Activated CD4-positive, alpha-beta T cell treated with anti-CD3 and anti-CD28 coated beads, Interleukin-2, amount 50 U/mL, for 1 hour (primary cell): Measurements from ENCODE around the gene ARHGAP31.

ENCODE experiments used
- DNase-seq: peaks from one replicate; pipeline ENCODE4 v3.0.0-alpha.2; 2020

ARHGAP31 gene

DNA sequence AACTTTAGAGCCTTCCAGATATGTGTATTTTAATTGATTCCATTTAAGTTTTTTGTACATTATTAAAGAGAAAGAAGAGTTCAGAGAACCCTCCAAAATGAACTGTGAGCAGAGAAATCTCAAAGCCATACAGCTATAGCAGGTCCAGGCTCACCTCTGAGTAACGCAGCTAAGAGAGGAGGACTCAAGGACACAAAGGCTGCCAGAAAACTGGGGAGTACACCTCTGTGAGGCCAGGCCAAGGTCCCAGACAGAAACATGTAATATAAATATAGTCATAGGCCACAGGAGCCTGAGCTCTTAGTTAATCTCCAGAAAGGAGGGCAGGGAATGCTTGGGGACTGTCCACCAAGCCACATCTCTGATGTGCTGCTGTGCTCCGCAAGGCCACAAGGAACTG is 102.7 kb downstream of the ARHGAP31 start:
- no peak for DNase-seq

- DNase-seq: no peak
Observed at GRCh38 chr3:119400466-119400865, 106.3 kb downstream of the ARHGAP31 start.

DNA sequence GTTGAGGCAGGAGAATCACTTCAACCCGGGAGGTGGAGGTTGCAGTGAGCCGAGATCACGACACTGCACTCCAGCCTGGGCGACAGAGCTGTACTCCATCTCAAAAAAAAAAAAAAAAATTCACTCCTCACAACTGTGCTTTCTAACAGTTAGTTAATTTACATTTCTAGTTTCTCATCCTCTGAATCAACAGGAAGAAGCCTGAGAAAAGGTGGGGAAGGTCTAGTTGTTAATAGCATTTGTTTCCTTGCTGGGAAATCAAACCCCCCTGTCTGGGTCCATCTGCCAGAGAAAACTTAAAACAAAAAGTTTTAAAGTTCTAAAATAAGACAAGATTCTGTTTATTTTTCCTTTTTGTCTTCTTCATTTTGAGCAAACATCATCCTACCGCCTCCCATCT is 106.9 kb downstream of the ARHGAP31 start:
- no peak for DNase-seq

GRCh38 chr3:119401503-119402440 is 107.6 kb downstream of the ARHGAP31 start:
- no peak for DNase-seq

DNA sequence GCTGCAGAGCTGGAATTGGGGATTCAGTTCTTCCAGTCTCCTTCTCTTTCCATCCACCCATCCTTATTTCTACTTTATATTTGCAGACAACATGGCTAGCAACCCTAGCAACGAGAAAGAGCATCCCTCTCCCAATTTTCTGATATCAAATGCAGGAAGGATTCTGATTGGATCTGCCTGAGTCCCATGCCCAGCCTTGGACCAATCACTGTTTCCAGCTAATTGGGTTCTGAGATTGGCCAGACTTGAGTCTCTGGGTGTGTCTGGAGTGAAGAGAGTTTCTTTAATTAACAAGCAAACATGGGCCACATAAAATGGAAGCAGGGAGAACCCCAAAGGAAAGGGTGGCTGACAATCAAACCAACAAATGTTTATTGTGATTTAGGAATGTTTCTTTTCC is 108.6 kb downstream of the ARHGAP31 start:
- DNase-seq: no peak

- DNase-seq: no peak
Observed at GRCh38 chr3:119403201-119403600, 109.0 kb downstream of the ARHGAP31 start.

DNA sequence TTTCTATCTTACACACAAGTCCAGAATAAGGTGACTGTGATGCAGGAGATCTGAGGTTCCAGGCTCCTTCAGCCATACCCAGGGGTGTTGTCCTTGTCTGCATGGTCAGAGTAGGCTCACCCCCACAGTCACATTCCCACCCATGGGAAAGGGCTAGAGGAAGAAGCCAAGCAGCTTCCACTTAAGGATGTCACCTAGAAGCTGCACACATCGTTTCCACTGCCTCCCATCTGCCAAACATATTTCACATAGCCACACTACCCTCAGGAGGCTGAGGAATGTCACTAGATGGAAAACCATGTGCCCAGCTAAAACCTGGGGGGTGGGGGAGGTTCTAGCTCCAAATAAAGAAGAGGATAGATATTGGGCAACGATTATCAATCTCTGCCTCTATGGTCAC is 111.1 kb downstream of the ARHGAP31 start:
- no peak for DNase-seq

DNA sequence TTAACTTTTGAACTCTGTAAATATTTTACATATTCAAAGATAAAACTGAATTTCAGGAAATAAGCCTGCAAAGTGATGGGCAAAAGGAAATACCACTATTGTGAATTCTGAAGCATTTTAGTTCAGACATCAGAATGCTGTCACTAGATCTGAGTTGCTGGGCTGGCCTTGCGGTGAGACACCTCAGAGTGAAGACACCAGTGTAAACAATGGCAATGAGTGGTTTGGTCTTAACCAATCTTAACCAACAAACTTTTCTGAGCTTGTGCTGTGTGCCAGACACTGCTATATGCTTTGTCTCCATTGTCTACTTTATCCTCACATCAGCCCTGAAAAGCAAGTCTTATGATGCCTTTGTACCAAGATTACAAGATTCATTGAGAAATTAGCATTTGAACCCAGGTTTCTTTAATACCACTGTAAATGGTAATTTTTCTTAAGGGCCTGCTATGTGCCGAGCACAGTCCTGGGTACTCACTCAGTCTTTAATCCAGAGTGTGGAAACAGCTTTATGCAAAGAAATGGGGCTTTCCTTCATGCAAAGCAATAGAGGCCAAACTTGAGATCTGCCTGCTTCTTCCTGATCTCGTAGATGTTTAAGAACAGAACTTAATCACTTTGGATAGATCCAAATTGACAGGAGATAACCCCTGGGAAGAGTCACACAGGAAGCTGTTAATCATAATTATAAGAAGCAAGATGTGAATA is 114.2 kb downstream of the ARHGAP31 start:
- no peak for DNase-seq

- DNase-seq: no peak
Observed at GRCh38 chr3:119409844-119410243, 115.7 kb downstream of the ARHGAP31 start.

- no peak for DNase-seq
Observed at GRCh38 chr3:119413603-119414280, 119.6 kb downstream of the ARHGAP31 start.

DNA sequence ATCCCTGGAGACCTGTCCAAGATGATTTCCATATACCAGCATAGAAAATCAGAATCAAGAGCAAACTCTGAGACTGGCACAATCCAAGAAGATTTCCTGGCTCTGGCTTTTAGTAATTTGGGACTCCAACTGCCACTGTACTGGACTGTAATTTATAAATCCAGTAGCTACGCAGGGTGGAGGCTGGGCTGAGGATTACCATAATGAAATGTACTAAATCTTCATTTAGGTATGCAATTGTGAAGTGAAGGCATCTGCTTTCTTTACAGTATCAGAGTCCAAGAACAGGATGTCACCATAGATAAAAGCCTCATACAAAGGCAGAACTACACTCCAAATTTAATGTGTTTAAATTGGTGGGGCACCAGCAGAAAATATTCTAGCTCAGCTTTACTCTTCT is 122.7 kb downstream of the ARHGAP31 start:
- DNase-seq: no peak

DNA sequence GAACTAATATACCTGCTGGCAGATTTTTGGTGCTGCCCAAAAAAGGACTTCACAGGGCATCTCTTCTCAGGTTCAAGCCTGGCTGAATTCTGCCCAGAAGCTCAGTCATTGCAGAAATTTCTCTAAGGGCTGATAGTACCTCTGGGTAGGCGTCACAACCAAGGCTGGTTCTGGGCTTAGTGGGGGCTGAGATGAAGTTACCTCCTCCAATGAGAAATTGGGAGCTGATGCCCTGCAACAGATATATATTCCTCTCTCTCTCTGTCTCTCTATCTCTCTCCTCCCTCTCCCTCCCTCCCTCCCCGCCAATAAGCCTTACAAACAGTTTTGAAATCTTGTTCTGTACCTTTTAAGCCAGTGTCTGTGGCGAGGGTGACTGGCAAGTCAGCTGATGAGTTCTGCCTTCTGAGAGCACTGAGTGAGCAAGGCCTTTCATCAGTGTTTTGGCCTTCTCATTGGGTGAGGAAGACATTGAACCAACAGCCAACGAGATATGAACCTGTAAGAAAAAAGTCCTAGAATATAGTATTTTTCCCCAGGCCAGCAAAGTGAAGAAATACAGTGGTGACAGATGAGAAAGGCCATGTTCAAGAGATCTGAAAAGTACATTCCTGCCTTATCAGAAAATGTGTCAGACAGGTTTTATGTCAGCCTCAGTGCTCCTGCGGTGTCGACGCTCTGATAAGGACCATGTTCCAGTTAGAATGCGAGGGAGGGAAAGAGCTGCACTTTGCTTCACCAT is 123.8 kb downstream of the ARHGAP31 start:
- no peak for DNase-seq

- no peak for DNase-seq
Observed at GRCh38 chr3:119418641-119419040, 124.5 kb downstream of the ARHGAP31 start.

DNA sequence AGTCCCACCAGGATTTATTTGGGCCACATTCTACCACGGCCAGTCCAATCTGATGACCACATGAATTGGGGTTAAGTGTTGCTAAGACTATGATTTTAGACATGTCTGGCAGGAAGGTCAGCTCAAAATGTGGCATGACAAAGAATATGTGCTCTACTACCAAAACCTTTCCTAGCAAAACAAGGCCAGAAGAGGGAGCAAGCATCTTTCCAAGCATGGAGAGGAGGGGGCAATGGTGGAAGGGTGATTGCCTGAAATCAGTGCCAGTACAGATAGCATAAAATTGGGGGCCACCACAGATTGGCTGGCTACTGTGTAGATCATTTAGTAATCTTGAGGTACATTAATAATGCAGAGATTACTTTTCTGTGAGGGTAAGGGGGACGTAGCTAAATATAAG is 126.0 kb downstream of the ARHGAP31 start:
- no peak for DNase-seq

- no peak for DNase-seq
Observed at GRCh38 chr3:119427669-119428068, 133.5 kb downstream of the ARHGAP31 start.

DNA sequence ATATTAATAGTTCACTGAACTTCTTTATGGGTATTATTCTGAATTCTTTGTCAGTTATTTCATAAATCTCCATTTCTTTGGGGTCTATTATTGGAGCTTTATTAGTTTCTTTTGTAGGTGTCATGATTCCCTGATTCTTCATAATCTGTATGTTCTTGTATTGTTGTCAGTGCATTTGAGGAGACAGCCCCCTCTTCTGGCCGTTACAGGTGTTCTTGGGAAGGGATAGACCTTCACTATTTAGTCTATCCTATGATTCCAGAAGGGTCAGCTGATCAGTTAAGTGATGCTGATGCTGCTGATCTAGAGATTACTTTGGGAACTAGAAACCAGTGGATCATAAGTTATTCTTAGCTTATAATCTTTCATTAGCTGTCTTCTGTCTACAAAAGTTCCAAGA is 134.4 kb downstream of the ARHGAP31 start:
- DNase-seq: no peak

GRCh38 chr3:119433613-119434325 is 139.6 kb downstream of the ARHGAP31 start:
- no peak for DNase-seq

DNA sequence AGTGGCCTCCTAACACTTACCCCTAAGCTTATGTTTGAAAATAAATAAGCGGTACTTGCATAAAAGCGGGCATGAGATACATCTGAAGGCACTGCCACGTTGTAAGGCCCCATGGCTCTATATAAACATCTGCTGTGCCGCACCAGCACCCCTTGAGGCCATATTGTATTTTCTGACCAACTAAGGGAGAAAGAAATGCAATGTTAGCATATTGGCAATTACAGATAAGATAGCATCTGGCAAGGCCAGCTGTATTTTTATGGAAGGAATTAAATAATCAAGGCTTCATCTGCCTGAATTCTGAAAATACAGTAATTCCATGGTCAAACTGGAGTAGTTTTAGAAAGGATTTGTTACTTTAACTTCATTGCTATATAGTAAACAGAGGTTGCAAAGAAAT is 140.5 kb downstream of the ARHGAP31 start:
- no peak for DNase-seq

GRCh38 chr3:119436977-119437376 is 142.8 kb downstream of the ARHGAP31 start:
- no peak for DNase-seq

DNA sequence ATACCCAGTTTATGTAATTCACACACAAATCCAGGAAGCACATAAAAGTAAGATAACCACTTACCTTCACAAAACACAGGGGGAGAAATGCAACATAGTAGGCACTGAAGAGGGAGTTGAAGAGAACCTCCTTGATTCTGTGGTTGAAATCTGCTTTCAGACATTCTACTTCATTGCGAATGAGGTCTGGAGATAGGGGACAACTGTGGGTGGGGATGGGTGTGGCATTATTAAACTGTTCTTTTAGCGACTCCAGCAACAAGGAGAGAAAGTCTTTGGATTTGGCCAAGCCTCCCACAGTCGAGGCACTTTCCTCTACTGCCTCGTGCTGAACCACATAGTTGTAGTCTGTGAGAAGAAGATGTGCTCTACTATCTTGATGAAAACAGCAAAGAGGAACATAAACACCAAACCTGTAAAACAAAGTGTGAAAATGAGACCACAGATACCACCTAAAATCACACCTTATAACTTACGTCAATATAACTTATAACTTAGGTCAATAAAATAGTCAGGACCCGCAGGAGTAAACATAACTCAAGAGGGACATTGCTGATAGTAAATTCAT is 143.6 kb downstream of the ARHGAP31 start:
- DNase-seq: no peak

DNA sequence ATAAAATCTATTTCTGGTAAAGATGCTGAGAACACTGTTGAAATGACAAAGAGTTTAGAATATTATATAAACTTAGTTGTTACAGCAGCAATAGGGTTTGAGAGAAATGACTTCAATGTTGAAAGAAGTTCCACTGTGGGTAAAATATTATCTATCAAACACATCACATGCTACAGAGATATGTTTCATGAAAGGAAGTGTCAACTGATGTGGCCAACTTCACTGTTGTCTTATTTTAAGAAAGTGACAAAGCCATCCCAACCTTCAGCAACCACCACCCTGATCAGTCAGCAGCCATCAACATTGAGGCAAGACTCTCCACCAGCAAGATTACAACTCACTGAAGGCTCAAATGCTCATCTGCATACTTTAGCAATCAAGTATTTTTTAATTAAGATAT is 149.0 kb downstream of the ARHGAP31 start:
- no peak for DNase-seq

GRCh38 chr3:119444590-119444989 is 150.4 kb downstream of the ARHGAP31 start:
- DNase-seq: no peak
